Small intestine (tissue), 7 donors: ENCODE measurements around the gene LMNA. TPM values are rescaled to one million over a fixed set of nuclear protein-coding genes. Genes with fewer than 3 reads are reported as not detected.
A peak's percentile ranks its signal among the peaks of the same experiment; 100 is the strongest.
"Not testable (repeated sequence)": the region's sequence is repeated elsewhere in the genome, so short reads cannot be mapped to it uniquely, and the experiment has no call there.

Experiments
- DNase-seq, 2 donors: peaks; one replicate each; pipeline versions ENCODE4 v3.0.0 to v3.0.0-alpha.2; 2013
- FAIRE-seq: peaks from 2 replicates; lab custom pipeline; 2012; peaks lifted over from hg19 to GRCh38; lab: Jason Lieb, UNC
- H3K27ac ChIP-seq, 3 donors: one replicate each; pipeline ENCODE4 v1.5.1; 2013; ENCODE audit warnings: low read length in 2 of 3, mild to moderate bottlenecking in 2 of 3, control low read depth in 1 of 3, inconsistent platforms in 1 of 3, low read depth in 1 of 3, moderate library complexity in 1 of 3
- H3K27me3 ChIP-seq, 3 donors: one replicate each; pipeline ENCODE4 v1.6.1; 2013; ENCODE audit warnings: low read length in 3 of 3, inconsistent platforms in 1 of 3; ENCODE audit not compliant: control insufficient read depth in 3 of 3, insufficient read depth in 3 of 3
- H3K36me3 ChIP-seq, 3 donors: one replicate each; pipeline ENCODE4 v1.6.1; 2013; ENCODE audit warnings: low read length in 3 of 3, inconsistent platforms in 1 of 3, low read depth in 1 of 3, mild to moderate bottlenecking in 1 of 3, moderate library complexity in 1 of 3; ENCODE audit not compliant: control insufficient read depth in 3 of 3, insufficient read depth in 2 of 3
- H3K4me1 ChIP-seq, 3 donors: one replicate each; pipeline ENCODE4 v1.6.1; 2013; ENCODE audit warnings: low read length in 2 of 3, inconsistent platforms in 1 of 3, low read depth in 1 of 3, mild to moderate bottlenecking in 1 of 3, moderate library complexity in 1 of 3; ENCODE audit not compliant: control insufficient read depth in 3 of 3, insufficient read depth in 2 of 3
- H3K4me3 ChIP-seq, 3 donors: one replicate each; pipeline ENCODE4 v1.5.1; 2013; ENCODE audit warnings: low read length in 3 of 3, control low read depth in 1 of 3, inconsistent platforms in 1 of 3, low read depth in 1 of 3, mild to moderate bottlenecking in 1 of 3, moderate library complexity in 1 of 3
- H3K9me3 ChIP-seq, 2 donors: one replicate each; pipeline ENCODE4 v1.6.1; 2013; ENCODE audit warnings: low read depth in 1 of 2, low read length in 1 of 2; ENCODE audit not compliant: control insufficient read depth in 2 of 2, insufficient read depth in 1 of 2
- WGBS, 3 donors: extraction: QIAGEN DNeasy Blood & Tissue Kit; methylation state at CpG; one replicate each; pipeline ENCODE4 v1.1.7; 2013; 5-methylcytosine and 5-hydroxymethylcytosine counted together
- polyA plus RNA-seq, 4 donors: library from polyadenylated mRNA; stranded (reverse) in 3 of 4; unstranded in 1 of 4; fragments of 200-250 nt in 3 of 4; fragments of 120-200 nt in 1 of 4; gene quantifications; one replicate each; pipeline versions ENCODE4 v1.2.1 to v1.2.3, GENCODE V29; 2013
- donor health status: healthy with polysubstance abuse.
- donor health status: control.
- donor health status: control.
- donor health status: Bipolar disorder and iron deficiency.
- donor health status: healthy.

Gene LMNA
- polyA plus RNA-seq, 4 donors, result 89.7 to 168 (median 105) TPM

GRCh38 chr1:156186347-156187177 lies 72.1 kb downstream of the LMNA start:
- H3K9me3 ChIP-seq, result peaks cover 0 to 30% of the 10 kb centered on the region in 2 donors
- peaks cover 0 to 27% (median 3%) of the 10 kb centered on the region in 3 donors for H3K4me1 ChIP-seq
- peak overlapping the region in 1 of 3 donors; percentile 31 for H3K27ac ChIP-seq
- not testable (repeated sequence) for H3K4me3 ChIP-seq, H3K36me3 ChIP-seq, H3K27me3 ChIP-seq, FAIRE-seq
- WGBS, 3 donors, result 77 to 90% (median 90%) methylated on average over 2 of the region's 2 CpGs
- DNase-seq, result peak; percentile 34 to 72

Other genes with a start within 250 kb of the LMNA start
- 10 to 100 TPM in 2 of 4 donors, 1 to 10 TPM in 2; 9.7 to 57.8 (median 11.7) TPM for gene RIT1, start 203.4 kb upstream of the LMNA start, polyA plus RNA-seq
- gene KHDC4, start 180.3 kb upstream of the LMNA start, polyA plus RNA-seq, result 10 to 100 TPM in 3 of 4 donors, 1 to 10 TPM in 1; 7.3 to 70.5 (median 22.3) TPM
- 1 to 10 TPM in 2 of 4 donors, under 1 TPM in 1, not detected in 1; 0.82 to 1.5 (median 1.3) TPM for gene RXFP4, start 173.1 kb upstream of the LMNA start, polyA plus RNA-seq
- 10 to 100 TPM; 14.6 to 61.6 (median 38.2) TPM for gene ARHGEF2, start 136.2 kb upstream of the LMNA start, polyA plus RNA-seq
- 100 to 1,000 TPM; 133 to 316 (median 266) TPM for gene SSR2, start 93.8 kb upstream of the LMNA start, polyA plus RNA-seq
- 10 to 100 TPM; 14.1 to 37.1 (median 20.4) TPM for gene UBQLN4, start 60.9 kb upstream of the LMNA start, polyA plus RNA-seq
- 100 to 1,000 TPM in 3 of 4 donors, 10 to 100 TPM in 1; 66.7 to 226 (median 148) TPM for gene LAMTOR2, start 59.9 kb upstream of the LMNA start, polyA plus RNA-seq
- 100 to 1,000 TPM; 140 to 216 (median 169) TPM for gene RAB25, start 53.6 kb upstream of the LMNA start, polyA plus RNA-seq
- gene MEX3A, start 32.2 kb upstream of the LMNA start, polyA plus RNA-seq, result 1 to 10 TPM in 2 of 4 donors, under 1 TPM in 2; under 0.01 to 5.6 (median 0.87) TPM
- gene SEMA4A, start 38.9 kb downstream of the LMNA start, polyA plus RNA-seq, result 1 to 10 TPM in 3 of 4 donors, under 1 TPM in 1; 0.89 to 7.7 (median 1.8) TPM
- 10 to 100 TPM; 13.4 to 46.6 (median 17.3) TPM for gene SLC25A44, start 79.4 kb downstream of the LMNA start, polyA plus RNA-seq
- gene PMF1, start 98.3 kb downstream of the LMNA start, polyA plus RNA-seq, result 10 to 100 TPM; 53.5 to 65.9 (median 62.2) TPM
- gene BGLAP, start 127.5 kb downstream of the LMNA start, polyA plus RNA-seq, result 1 to 10 TPM in 1 of 4 donors, under 1 TPM in 1, not detected in 2; 0.48 to 3.9 TPM
- gene PAQR6, start 133.3 kb downstream of the LMNA start, polyA plus RNA-seq, result 1 to 10 TPM; 3.0 to 8.7 (median 5.5) TPM
- gene SMG5, start 168.1 kb downstream of the LMNA start, polyA plus RNA-seq, result 10 to 100 TPM; 30.0 to 57.0 (median 43.3) TPM
- 1 to 10 TPM; 2.2 to 8.3 (median 4.6) TPM for gene TMEM79, start 169.6 kb downstream of the LMNA start, polyA plus RNA-seq
- gene GLMP, start 181.0 kb downstream of the LMNA start, polyA plus RNA-seq, result 100 to 1,000 TPM in 1 of 4 donors, 10 to 100 TPM in 3; 30.7 to 263 (median 63.9) TPM
- gene VHLL, start 184.6 kb downstream of the LMNA start, polyA plus RNA-seq, result not detected
- 100 to 1,000 TPM; 113 to 187 (median 155) TPM for gene CCT3, start 223.6 kb downstream of the LMNA start, polyA plus RNA-seq
- 1 to 10 TPM in 2 of 4 donors, under 1 TPM in 1, not detected in 1; 0.73 to 3.1 (median 1.0) TPM for gene TSACC, start 223.8 kb downstream of the LMNA start, polyA plus RNA-seq